Measurements from ENCODE around the gene RNASE1.
"Not testable (repeated sequence)": the region's sequence is repeated elsewhere in the genome, so short reads cannot be mapped to it uniquely, and the experiment has no call there.

Gene RNASE1

DNA sequence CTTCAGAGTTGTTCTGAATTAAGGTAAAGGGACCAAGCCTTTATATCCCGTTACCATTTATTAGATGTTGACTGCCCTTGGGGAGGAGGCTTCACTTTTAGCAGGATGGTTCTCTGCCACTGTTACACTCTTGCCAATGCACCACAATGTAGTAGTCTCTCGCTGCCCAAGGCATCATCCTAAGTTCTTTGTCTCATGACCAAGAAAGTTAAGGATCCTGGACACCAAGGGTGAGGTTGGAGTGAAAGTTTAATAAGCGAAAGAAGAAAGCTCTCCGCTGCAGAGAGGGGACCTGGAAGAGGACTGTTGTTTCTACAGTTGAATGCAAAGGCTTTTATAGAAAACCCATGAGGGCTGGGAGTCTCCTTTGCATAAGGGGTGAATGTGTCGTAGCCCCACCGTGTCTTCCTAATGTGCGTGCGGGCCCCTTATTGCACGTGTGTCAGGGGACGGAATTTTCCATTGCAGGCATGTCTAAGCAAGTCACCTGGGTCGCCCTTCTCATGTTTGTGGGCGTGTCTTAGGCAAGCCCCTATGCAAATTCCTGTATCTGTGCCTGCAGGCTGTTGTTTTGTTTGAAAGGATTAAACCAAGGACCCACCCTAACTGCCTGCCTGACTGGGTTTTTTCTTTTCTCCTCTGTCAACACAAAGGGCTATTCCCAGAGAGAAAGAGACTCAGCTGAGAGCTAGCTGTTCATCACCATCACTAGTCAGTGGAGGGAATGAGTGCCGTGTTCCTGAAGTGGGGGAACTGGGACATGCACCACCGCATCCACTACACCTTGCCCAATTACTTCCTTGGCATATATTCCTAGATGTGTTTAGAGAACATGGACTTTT, 17.6 kb upstream of the RNASE1 start:
- TF ChIP-seq, protein P1, sequence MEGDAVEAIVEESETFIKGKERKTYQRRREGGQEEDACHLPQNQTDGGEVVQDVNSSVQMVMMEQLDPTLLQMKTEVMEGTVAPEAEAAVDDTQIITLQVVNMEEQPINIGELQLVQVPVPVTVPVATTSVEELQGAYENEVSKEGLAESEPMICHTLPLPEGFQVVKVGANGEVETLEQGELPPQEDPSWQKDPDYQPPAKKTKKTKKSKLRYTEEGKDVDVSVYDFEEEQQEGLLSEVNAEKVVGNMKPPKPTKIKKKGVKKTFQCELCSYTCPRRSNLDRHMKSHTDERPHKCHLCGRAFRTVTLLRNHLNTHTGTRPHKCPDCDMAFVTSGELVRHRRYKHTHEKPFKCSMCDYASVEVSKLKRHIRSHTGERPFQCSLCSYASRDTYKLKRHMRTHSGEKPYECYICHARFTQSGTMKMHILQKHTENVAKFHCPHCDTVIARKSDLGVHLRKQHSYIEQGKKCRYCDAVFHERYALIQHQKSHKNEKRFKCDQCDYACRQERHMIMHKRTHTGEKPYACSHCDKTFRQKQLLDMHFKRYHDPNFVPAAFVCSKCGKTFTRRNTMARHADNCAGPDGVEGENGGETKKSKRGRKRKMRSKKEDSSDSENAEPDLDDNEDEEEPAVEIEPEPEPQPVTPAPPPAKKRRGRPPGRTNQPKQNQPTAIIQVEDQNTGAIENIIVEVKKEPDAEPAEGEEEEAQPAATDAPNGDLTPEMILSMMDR (IDR thresholded peaks at IDR 0.05; ENCODE audit: extremely low read depth, missing control alignments) = no peak
- no peak for DNase-seq (ENCODE audit: low spot score)

DNA sequence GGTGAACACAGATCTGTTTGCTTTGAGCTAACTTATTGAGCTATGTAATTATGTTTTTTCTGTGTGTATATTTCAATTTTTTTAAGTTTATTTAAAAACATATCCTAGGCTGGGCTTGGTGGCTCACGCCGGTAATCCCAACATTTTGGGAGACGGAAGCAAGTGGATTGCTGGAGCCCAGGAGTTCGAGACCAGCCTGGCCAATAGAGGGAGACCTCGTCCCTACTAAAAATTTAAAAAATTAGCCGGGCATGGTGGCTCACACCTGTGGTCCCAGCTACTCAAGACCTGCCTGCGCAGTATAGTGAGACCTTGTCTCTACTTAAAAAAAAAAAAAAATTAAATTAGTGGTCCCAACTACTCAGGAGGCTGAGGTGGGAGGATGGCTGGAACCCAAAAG, 16.2 kb upstream of the RNASE1 start:
- TF ChIP-seq, protein P1 (IDR thresholded peaks at IDR 0.05; ENCODE audit: extremely low read depth, missing control alignments) = no peak
- no peak for DNase-seq (ENCODE audit: low spot score)

DNA sequence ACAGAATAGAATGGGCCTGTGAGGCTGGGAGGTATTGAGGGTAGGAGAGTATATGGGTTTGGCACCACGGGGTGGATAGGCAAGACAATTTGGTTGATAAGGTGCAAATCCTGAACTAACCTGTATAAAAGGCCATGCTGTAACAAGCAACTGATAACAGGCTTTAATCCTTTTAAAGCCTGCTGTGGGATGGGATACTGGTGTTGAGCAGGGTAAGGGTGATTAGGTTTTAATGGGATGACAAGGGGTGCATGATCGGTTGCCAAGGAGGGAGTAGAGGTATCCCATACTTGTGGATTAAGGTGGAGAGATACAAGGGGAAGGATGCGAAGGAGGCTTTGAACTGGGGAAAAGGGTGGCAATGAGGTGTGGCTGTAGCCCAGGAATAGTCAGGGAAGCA, 13.3 kb upstream of the RNASE1 start:
- not testable (repeated sequence) for DNase-seq (ENCODE audit: low spot score)

DNA sequence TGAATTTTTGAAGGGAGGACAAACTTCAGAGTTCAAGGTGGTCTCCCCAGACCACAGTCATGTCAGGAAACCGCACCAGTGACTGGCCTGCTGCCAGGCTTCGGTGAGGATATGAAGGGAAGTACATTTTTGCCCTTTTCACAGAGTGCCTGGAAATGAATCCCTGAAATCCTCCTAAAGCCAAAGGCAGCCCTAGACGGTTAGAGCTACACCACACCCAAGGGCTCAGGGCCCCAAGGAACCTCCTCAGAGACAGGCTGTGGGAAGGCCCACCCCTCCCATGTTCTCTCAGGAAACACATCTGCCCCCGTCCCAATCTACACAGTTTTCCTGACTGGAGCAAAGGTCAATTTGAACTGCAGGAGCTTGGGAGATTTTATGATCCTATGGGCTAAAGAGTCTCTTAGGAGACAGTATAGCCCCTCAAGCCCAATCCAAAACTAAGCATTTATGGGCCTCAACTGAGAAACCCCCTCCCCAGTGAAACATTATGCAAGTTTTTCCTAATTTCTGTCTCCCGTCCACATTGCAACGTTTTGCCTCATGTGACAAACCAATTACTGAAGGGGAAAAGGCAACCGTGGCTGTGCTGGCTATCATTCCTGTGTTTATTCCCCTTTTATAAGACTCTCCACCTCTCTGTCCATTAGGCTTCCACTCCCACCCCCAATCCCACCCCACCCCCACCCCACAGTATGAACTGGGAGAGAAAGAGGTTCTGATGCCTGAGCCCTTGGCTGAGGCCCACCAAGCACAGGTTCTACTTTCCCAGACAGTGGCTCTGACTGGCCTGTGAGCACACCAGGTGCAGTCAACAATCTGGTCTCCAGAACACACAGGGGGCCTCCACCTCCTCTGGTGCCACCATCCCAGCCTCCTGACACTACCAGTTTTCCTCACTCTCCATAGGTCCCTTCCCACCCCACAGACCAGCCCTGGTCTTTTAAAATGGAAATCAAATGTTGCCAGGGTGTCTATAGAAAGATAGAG, 9.6 kb upstream of the RNASE1 start:
- TF ChIP-seq, protein P1 (IDR thresholded peaks at IDR 0.05; ENCODE audit: extremely low read depth, missing control alignments) = no peak
- no peak for DNase-seq (ENCODE audit: low spot score)

DNA sequence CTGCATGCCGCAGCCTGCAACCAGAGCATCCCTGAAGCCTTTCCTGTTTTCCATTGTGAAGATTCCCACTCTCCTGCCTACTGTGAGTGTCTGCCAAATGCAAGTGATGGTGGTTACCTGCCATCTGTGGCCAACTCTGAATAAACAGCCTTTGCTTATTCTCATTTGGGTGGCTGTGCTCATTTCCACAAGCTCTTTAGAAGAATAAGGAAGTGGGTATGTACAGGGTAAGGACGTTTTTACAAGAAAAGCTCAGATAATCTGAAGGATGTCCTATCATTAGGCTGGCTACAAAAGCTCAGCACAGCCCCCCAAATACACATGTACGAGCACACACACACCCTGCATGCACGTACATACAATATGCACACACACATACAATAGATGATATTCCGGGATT, 7.3 kb upstream of the RNASE1 start:
- TF ChIP-seq, protein P1 (IDR thresholded peaks at IDR 0.05; ENCODE audit: extremely low read depth, missing control alignments) = no peak
- DNase-seq (ENCODE audit: low spot score) = no peak

DNA sequence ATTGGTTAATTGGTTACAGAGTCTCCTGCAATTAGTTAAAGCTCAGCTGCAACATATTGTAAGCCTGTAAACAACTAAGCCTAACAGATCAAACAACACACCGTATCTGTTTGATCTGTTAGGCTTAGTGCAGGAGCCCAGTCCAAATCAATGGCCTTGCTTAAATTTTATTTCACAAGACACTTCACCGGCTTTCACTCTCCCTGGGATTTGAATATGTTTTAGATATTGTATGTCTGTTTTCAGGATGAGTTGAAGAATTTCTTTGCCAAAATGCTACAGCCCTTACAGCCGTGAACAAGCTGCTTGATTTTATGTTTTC, 5.5 kb upstream of the RNASE1 start:
- TF ChIP-seq, protein P1 (IDR thresholded peaks at IDR 0.05; ENCODE audit: extremely low read depth, missing control alignments) = no peak
- DNase-seq (ENCODE audit: low spot score) = no peak

DNA sequence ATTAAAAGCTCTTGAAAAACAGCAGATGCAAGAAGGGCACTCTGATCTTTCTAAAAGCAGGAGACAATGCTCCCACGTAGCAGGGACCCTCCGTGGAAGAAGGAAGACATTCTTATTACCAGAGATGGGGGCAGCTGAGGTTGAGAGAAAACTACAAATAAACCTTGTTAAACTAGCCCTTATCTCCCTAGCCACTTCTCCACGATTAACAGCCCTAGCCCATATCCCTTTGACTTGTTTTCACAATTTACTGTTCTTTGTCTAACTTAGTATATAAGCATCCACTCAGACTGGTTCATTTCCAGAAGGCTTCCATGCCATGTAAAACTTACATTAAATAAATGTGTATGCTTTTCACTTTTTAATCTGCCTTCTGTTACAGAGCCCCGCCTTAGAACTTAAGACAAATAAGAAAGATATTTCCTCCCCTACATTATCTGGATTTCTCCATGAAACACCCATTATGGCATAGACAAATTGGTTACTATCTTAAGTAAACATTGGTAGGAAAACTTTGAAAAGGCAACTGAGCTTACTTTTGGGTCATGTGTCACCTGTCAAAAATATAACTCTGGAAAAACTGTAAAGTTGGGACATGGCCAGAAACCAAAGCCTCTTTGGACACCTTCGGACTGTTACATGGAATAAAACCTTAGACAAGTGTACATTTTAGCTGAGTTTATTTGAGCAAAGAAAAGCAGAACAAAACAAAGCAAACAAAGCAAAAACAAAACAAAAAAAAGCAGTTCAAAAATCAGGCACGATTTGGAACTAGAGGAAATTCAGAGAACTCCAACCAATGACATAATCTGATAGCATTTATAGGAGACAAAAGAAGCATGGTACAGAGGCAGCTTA, 4.9 kb upstream of the RNASE1 start:
- no peak for DNase-seq (ENCODE audit: low spot score)
- TF ChIP-seq, protein P1 (IDR thresholded peaks at IDR 0.05; ENCODE audit: extremely low read depth, missing control alignments) = no peak
